NT2/D1 (cell line): ENCODE measurements around the gene ADORA2A.

Experiments
- YY1 ChIP-seq: IDR thresholded peaks from 2 replicates; pipeline ENCODE4 v1.6.1; 2011; ENCODE audit not compliant: insufficient read length, insufficient read depth
- ZNF274 ChIP-seq: IDR thresholded peaks from 2 replicates; pipeline ENCODE4 v1.6.1; 2011; ENCODE audit warnings: mild to moderate bottlenecking, low read depth, low read length

DNA sequence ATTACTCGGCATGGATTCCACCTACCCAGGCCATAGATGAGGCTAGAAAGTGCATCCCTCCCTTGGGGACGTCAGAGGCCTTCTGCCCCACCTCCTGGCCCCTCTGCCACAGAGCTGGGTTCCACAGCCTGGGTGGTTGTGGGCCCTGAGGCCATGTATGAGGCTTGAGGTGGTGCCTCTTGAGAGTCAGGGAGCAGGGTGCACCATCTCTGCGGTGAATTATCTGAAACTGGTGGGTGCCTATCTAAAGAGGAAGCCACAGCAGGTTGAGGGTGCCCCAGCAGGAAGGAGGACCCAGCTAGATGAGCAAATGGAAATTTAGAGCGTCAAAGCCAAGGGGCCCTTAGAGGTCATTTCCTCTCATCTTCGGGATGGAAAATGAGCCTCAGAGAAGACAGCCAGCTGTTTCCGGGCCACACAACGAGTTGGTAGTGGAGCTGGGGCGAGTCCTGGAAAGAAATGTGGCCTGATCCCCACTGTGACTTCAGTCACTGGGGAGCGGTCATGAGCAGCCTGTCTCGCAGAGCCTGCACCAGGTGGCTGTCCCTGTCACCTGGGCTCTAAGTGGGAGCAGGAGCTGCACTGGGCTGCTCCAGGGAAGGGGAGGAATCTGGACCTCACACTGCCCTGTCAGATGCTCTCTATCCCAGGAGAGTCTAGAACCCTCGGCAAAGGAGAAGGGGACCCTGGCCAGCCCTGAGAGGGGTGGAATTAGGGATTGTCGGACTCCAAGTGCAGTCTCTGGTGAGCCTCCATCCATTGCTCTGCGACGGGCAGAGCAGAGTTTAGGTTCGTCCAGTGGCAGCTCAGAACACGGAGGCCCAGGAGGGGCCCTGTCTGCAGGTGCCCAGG, 7.3 kb downstream of the ADORA2A start:
- TF ChIP-seq YY1 = no peak
- TF ChIP-seq ZNF274 = no peak
